Stimulated activated naive B cell treated with anti-CD40 and anti-IgM and Interleukin-4, amounts not matched to agents 10 μg/mL and 1 μg/mL and 100 μg/mL, for 72 hours (primary cell): ENCODE results near the gene MLH3.

Experiments
- ATAC-seq, 2 donors: fragments of 150-1000 bp; cut with Tn5 transposase; replicated peaks; 2 replicates each; pipeline ENCODE4 v1.10.0; 2021; ENCODE audit warnings: moderate library complexity in 1 of 2
- DNase-seq: peaks from one replicate; pipeline ENCODE4 v3.0.0; 2021
- H3K27ac Mint-ChIP-seq: one replicate; pipeline ENCODE4 v1.8.0; 2022; ENCODE audit warnings: mild to moderate bottlenecking, mixed read lengths
- H3K27me3 Mint-ChIP-seq, 2 donors: one replicate each; pipeline ENCODE4 v1.8.0; 2022; ENCODE audit warnings: mixed read lengths in 2 of 2
- H3K36me3 Mint-ChIP-seq, 2 donors: one replicate each; pipeline ENCODE4 v1.8.0; 2022; ENCODE audit warnings: mixed read lengths in 2 of 2, mild to moderate bottlenecking in 1 of 2
- H3K4me1 Mint-ChIP-seq, 2 donors: one replicate each; pipeline ENCODE4 v1.8.0; 2022; ENCODE audit warnings: mixed read lengths in 2 of 2, mild to moderate bottlenecking in 1 of 2
- H3K4me3 Mint-ChIP-seq, 2 donors: one replicate each; pipeline ENCODE4 v1.8.0; 2022; ENCODE audit warnings: mild to moderate bottlenecking in 2 of 2, mixed read lengths in 2 of 2, moderate library complexity in 1 of 2
- H3K9me3 Mint-ChIP-seq, 2 donors: one replicate each; pipeline ENCODE4 v1.8.0; 2022; ENCODE audit warnings: mixed read lengths in 2 of 2, mild to moderate bottlenecking in 1 of 2

The MLH3 gene

DNA sequence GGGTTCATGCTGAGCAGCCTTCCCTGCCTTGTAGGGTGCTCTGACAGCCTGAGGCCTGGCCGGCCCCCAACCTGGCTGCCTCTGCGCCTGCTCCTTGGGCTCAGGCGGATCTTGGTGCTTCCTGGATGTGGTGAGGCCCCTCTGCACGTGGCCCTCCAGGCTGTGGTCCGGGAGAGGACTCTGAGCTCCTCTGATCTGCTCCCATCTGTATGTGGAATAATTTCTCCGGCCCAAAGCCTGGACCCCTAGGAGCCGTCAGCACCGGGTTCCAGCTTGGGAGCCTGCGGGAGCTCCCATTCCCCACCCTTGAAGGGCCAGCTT is 69.8 kb downstream of the MLH3 start:
- DNase-seq (no peak), ATAC-seq (no peak)
- no peaks in the 10 kb centered on the region for H3K9me3 Mint-ChIP-seq
- H3K27me3 Mint-ChIP-seq = no peaks in the 10 kb centered on the region
- no peak overlapping the region for H3K27ac Mint-ChIP-seq
- no peaks in the 10 kb centered on the region for H3K36me3 Mint-ChIP-seq
- H3K4me3 Mint-ChIP-seq = no peak overlapping the region
- H3K4me1 Mint-ChIP-seq = no peaks in the 10 kb centered on the region

DNA sequence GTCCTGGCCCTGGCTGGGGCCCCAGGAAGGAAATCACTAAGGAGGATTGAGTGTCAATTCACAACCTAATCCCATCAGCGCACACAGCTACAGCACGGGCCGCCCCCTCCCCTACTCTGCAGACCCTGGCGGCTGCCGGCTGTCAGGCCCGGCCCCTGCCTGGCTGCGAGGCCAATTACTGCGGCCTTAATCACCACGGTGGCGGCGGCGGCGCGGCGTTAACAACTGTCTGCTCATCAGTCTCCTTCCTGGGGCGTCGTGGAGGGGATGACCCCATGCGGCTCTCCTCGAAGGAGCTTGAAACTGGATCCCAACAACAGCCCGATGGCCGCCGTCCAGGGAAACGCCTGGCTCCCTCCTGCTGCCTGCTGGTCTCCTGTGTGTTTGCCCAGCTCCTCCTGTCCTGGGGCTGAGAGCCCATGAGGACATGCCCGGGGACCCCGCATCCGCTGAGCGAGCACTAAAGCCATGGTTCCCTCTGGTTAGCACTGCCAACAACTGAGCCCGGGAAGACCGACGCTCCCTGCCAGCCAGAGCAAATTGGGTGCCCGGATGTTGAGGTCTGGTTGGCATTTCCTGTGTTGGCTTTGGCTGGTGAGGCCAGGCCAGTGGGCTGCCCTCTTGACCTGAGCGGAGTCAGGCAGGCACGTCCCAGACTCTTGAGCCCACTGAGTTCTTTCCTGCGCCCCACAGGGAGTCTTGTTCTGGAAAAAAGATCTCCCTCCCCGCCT is 70.4 kb downstream of the MLH3 start:
- no peak overlapping the region for H3K27ac Mint-ChIP-seq
- no peak overlapping the region for H3K4me3 Mint-ChIP-seq
- H3K9me3 Mint-ChIP-seq = no peaks in the 10 kb centered on the region
- H3K27me3 Mint-ChIP-seq = no peaks in the 10 kb centered on the region
- ATAC-seq = no peak
- no peaks in the 10 kb centered on the region for H3K36me3 Mint-ChIP-seq
- H3K4me1 Mint-ChIP-seq = no peaks in the 10 kb centered on the region
- DNase-seq = no peak

DNA sequence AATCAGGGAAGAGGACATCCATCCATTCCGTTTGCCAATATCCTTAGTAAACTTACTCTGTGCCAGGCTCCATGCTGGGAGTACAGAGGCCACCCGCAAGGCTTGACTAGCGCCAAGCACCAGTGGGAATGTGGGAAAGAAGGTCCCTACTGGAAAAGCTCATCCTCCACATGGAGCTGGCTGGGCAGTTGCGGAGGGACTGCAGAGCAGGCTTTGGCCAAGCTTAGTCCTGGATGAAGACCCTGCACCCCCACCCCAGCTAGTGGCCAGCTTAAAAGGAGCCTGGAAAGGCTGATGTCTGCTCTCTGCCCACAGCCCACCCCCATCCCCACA is 70.9 kb downstream of the MLH3 start:
- Mint-ChIP-seq H3K4me3 (no peak overlapping the region), H3K4me1 (no peaks in the 10 kb centered on the region), H3K27ac (no peak overlapping the region), H3K36me3 (no peaks in the 10 kb centered on the region), H3K9me3 (no peaks in the 10 kb centered on the region), H3K27me3 (no peaks in the 10 kb centered on the region)
- no peak for ATAC-seq
- no peak for DNase-seq

DNA sequence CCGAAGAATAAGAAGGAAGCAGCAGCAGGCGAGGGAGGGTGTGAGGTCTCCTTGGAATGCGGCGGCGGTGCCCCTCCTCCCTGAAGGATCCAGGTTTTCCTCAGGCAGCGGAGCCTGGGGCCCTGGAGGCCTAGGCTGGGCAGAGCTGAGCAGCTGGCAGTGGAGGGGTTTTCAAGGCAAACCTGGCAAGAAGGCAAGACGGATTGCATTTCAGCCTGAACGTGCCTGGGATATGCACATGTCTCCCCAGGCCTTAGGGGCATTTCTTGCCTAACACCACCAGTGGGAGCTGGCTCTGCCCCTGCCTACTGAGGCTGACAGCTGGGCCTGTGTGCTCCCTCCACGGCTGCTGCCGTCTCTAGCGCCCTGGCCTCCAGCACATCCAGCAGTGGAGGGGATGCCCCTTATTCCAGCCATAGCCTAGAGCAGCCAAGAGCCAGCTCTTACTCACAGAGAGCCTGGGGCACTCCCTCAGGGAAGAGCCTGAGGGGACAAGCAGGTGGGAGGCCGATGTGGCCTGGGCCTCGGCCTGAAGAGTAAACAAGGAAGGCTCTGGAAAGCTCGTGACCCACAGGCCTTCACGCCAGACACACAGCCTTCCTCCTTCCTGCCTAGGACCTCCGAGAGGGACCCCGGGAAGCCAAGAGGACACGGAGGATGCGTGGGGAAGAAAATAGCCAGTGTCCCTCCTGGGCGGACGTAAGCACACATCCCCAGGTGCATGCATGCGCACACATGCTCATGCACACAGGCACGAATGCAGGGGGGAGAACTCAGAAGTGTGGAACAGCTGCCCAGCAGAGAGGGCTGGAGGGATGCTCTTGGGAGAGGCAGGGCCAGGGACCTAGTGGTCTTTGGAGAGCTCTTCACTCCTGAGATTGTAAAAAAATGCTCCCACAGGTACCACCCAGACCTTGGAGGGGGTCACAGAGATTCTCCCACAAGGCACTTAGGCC is 71.5 kb downstream of the MLH3 start:
- Mint-ChIP-seq H3K27ac (no peak overlapping the region), H3K9me3 (no peaks in the 10 kb centered on the region), H3K4me1 (no peaks in the 10 kb centered on the region), H3K36me3 (no peaks in the 10 kb centered on the region), H3K27me3 (no peaks in the 10 kb centered on the region), H3K4me3 (no peak overlapping the region)
- DNase-seq (no peak), ATAC-seq (no peak)

DNA sequence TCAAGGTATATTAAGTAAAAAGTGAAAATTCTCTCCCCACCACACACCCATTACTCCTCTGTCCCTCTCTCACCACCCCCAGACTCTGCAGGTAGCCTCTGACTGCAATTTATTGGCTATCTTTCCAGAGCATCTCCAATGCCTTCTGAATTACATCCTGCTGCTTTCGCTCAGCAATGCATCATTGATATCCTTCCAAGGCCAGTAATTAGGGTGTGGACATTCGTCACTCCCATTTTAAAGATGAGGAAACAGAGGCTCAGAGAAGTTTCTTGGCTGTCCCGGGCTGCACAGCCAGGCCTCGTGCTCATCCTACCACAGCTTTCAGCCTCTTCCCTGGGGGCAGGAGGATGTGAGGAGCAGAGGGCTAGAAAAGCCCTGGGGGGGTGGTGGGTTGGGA is 72.2 kb downstream of the MLH3 start:
- Mint-ChIP-seq H3K4me1 (no peaks in the 10 kb centered on the region), H3K4me3 (no peak overlapping the region), H3K27me3 (no peaks in the 10 kb centered on the region), H3K9me3 (no peaks in the 10 kb centered on the region), H3K27ac (no peak overlapping the region), H3K36me3 (no peaks in the 10 kb centered on the region)
- ATAC-seq (no peak), DNase-seq (no peak)

DNA sequence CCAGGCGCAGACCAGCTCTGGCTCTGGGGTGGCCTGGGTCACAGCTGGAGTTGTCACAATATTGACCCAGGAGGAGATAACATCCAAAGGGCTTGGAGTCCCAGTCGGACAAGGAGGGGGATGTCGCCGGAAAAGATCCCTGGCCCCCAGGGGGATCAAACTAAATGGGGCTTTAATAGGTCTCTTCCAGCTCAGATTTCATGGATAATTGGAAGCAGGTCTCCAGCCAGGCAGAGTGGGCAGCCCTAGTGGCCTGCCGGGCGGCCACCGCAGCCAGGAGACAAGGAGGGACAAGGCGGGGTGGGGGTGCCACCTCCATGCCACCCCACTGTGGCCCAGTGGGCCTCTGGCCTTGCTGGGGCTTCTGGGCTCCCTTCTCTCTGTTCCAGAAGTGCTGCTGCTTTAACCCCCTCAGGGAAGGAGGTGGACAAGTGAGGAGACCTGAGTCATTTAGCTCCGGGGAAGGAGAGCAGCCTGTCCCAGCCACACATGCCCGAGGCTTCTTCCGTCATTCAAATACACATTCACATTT is 72.8 kb downstream of the MLH3 start:
- ATAC-seq = no peak
- DNase-seq = no peak
- no peaks in the 10 kb centered on the region for H3K4me1 Mint-ChIP-seq

DNA sequence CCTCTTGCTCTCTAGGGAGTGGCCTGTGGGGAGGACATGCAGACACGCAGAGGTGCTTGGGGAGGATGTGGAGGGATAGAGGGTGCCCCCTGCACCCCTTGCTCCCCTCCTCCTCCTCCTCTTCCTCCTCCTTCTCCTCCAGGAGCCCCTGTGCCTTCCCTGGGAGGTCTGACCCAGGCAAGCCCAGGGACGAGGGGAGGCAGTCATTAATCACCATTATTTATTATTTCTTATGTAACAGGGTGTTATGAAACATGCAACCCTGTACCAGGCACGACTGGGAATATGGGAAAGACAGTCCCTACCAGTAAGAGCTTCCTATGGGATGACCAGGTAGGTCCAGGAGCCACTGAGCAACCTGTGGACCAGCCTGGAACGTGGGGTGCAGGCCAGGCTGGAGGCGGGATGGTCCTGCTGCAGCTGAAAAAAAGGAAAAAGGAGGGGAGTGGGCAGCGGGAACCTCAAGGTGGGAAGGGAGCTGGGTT is 73.3 kb downstream of the MLH3 start:
- H3K9me3 Mint-ChIP-seq = no peaks in the 10 kb centered on the region
- peak overlapping the region; percentile 77 for H3K27ac Mint-ChIP-seq
- ATAC-seq = no peak

More for the DNA sequence above, 72.8 kb downstream of the MLH3 start:
- Mint-ChIP-seq H3K9me3 (no peaks in the 10 kb centered on the region), H3K27me3 (no peaks in the 10 kb centered on the region), H3K27ac (no peak overlapping the region), H3K4me3 (no peak overlapping the region), H3K36me3 (no peaks in the 10 kb centered on the region)

DNA sequence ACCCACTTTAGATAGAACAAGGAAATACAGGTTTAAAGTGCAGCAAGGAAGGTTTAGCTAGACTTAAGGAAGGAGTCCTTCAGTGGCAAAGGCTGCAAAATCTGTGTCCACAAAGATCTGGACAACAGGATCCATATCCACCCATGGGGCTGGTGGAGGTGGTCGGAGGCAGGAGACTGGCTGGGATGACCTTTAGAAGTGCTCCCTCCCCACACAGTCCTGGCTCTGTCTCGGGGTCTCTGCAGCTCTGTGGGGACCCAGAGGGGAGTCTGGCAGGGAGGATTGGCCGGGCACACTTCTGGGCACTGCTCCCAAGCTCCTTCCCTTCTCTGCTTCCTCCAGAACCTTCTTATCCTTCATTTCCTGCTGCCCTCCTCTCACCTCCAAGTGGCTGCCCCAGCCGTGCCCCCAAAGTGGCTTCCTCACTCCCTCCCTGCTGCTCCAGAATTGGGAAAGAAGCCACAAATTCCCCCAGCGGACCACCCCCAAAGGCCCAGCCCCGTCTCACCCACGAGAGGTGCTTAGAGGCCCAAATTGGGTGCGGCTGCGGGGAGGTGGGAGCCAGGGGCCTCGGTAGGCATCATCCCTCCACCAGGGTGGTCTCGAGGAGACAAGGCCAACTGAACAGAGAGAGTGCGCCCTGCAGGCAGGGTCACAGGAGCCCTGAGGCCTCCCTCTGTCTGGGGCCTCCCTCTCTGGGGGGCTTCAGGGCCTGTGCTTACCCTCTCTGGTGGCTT is 73.9 kb downstream of the MLH3 start:
- no peaks in the 10 kb centered on the region for H3K4me1 Mint-ChIP-seq
- H3K27me3 Mint-ChIP-seq = no peaks in the 10 kb centered on the region
- H3K27ac Mint-ChIP-seq = no peak overlapping the region
- ATAC-seq (no peak), DNase-seq (no peak)
- H3K9me3 Mint-ChIP-seq = no peaks in the 10 kb centered on the region
- H3K36me3 Mint-ChIP-seq = no peaks in the 10 kb centered on the region
- no peak overlapping the region for H3K4me3 Mint-ChIP-seq

More for the DNA sequence above, 73.3 kb downstream of the MLH3 start:
- Mint-ChIP-seq H3K4me3 (no peak overlapping the region), H3K36me3 (no peaks in the 10 kb centered on the region), H3K27me3 (no peaks in the 10 kb centered on the region), H3K4me1 (no peaks in the 10 kb centered on the region)
- no peak for DNase-seq

DNA sequence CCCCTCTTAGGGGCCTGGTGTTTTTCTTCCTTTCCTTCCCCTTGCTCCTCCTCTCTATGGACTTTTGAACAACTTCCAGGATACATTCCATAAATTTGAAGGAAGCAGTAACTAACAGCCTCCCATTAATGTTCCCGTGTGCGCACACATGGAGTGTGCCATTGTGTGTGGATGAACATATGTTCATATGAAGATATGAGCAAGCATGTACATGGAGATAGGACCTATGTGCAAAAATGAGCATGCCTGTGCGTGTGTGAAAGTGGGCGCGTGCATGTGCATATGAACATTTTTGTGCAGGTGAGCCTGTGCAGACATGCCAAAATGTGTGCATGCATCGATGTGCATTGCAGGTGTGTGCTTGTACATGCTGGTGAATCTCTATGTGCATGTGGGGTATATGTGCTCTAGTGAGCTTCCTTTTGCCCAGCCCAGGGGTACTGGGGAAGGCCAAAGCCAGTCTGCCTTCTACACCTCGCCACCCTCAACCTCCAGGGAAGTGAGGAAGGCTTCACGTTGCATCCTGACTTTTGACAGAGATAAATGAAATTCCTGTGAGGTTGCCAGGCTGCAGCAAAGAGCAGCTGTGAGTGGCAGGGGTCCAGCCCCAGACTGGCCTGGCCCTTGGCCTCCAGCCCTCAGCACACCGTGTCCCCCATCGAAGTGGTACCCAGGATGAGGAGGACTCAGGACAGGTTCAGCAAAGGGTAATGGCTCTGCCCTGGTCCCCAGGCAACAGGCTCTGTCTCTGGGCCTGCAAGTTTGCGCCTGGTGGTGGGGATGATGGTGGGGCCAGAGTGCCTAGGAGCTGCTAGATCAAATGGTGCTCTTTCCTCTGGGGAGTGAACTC is 74.8 kb downstream of the MLH3 start:
- no peaks in the 10 kb centered on the region for H3K4me1 Mint-ChIP-seq

DNA sequence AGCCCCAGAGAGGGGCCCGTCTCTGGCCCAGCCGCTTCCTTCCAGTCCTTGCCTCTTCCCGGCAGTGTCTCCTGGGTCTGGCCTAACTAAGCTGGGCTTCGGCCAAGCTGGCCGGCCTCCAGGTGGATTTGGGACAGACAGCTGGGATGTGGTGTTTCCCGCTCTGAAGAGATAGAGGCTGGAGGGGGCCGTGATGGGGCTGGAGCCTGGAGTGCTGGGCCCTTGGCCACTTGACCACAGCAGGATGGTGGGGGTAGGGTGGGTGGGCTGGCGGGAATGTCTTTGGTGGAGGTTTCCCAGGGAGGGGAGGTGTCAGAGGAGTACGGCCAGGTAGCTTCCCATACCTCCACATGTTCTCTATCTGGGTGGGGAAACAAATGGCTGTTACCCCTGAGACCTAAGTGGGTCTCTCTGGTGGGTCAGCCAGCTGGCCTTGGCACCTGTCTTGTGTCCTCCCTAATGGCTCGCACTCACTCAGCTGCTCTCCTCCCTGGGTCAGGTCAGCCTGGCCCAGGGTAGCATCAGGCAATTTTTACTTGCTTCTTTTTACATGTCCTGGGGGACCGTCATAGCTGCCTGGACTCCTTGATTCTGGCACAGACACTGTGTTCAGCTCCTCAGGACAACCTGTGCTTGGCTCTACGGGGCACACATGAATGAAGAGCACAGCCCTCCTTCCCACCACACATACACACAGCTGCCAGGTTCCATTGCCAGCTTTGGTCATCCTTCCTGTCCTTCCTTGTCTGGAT is 76.0 kb downstream of the MLH3 start:
- Mint-ChIP-seq H3K27me3 (no peaks in the 10 kb centered on the region), H3K9me3 (no peaks in the 10 kb centered on the region), H3K4me1 (no peaks in the 10 kb centered on the region), H3K27ac (no peak overlapping the region), H3K36me3 (no peaks in the 10 kb centered on the region), H3K4me3 (no peak overlapping the region)
- DNase-seq (no peak), ATAC-seq (no peak)

More for the DNA sequence above, 74.8 kb downstream of the MLH3 start:
- Mint-ChIP-seq H3K27me3 (no peaks in the 10 kb centered on the region), H3K9me3 (no peaks in the 10 kb centered on the region), H3K27ac (no peak overlapping the region), H3K36me3 (no peaks in the 10 kb centered on the region), H3K4me3 (no peak overlapping the region)
- no peak for DNase-seq
- no peak for ATAC-seq

DNA sequence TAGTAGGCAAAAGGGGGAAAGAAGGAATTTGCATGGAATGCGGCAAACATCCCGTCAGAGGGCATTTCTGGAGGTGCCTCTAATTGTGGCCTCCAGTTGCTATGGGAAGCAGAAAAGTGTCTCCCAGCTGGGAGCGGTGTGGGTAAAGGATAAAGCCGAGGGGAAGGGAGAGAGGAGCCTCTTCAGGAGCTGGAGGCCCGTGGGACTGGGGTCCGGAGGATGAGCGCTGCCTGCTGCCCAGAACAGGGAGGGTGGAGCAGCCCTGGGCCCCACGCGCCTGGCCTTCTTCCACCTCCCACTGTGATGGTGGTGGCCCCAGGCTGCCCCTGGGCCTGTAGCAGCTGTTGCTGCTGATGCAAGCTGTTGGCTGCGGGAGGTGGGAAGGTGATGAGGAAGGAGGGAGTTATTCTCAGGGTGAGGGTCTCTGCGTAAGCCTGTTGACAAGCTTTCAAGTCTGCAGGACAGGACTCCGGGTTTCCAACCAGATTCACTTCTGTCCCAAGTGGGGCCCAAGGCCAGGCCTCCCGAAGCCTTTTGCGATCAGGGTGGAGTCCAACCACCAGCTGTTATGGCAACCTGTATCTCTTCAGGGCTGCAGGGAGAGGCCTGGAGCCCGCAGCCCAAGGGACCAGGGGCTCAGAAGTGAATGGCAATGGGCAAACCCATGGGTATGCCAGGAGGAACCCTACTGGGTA is 76.8 kb downstream of the MLH3 start:
- Mint-ChIP-seq H3K36me3 (no peaks in the 10 kb centered on the region), H3K4me1 (no peaks in the 10 kb centered on the region), H3K27ac (no peak overlapping the region), H3K4me3 (no peak overlapping the region), H3K27me3 (no peaks in the 10 kb centered on the region), H3K9me3 (no peaks in the 10 kb centered on the region)
- ATAC-seq (no peak), DNase-seq (no peak)

DNA sequence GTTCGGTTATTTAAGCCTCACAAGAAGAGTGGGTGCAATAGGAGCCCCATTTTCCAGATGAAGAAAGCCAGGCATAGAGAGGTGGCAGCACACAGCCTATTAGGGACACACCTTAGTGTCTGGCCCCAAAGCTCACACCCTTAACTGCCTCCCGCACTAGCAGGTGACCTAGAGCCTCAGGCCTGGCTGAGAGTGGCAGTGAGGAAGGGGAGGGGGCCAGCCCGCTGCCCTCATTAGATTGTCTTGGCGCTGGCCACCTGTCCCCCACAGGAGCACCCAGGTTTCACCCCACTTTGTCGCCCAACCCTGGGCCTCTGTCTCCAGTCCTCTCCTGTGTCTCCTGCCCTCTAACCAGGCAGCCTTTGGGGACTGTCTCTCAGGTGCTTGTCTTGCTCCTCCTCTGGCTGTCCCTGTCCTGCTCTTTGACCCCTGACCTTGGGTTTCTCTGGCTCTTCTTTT is 77.3 kb downstream of the MLH3 start:
- no peak for ATAC-seq
- Mint-ChIP-seq H3K4me1 (no peaks in the 10 kb centered on the region), H3K4me3 (no peak overlapping the region), H3K27me3 (no peaks in the 10 kb centered on the region), H3K9me3 (no peaks in the 10 kb centered on the region), H3K27ac (no peak overlapping the region), H3K36me3 (no peaks in the 10 kb centered on the region)
- DNase-seq = no peak
